Gastroesophageal sphincter (tissue), 3 donors: ENCODE results near the gene BCL2L12.

Experiments
- EP300 ChIP-seq: sonication (generic); formaldehyde crosslinking; IDR thresholded peaks from one replicate; pipeline ENCODE4 v1.6.1; 2017; ENCODE audit warnings: antibody characterized with exemption, mild to moderate bottlenecking
- POLR2A ChIP-seq, 2 donors: fragments of 450-650 bp; IDR thresholded peaks; one replicate each; pipeline ENCODE4 v1.6.1; 2017; ENCODE audit warnings: antibody characterized with exemption in 2 of 2, mild to moderate bottlenecking in 2 of 2, moderate library complexity in 1 of 2
- POLR2AphosphoS5 ChIP-seq: sonication (generic); formaldehyde crosslinking; IDR thresholded peaks from one replicate; pipeline ENCODE4 v1.6.1; 2017; ENCODE audit warnings: antibody characterized with exemption
- TF ChIP-seq, protein P1 (sequence below), 4 experiments: fragments of 200-600 bp in 2 of 4; fragments of 450-650 bp in 2 of 4; sonication (generic) in 1 of 4; IDR thresholded peaks; one replicate each; pipeline ENCODE4 v1.5.1; 2017 to 2019; ENCODE audit warnings: antibody characterized with exemption in 4 of 4, mild to moderate bottlenecking in 2 of 4, moderate library complexity in 2 of 4

DNA sequence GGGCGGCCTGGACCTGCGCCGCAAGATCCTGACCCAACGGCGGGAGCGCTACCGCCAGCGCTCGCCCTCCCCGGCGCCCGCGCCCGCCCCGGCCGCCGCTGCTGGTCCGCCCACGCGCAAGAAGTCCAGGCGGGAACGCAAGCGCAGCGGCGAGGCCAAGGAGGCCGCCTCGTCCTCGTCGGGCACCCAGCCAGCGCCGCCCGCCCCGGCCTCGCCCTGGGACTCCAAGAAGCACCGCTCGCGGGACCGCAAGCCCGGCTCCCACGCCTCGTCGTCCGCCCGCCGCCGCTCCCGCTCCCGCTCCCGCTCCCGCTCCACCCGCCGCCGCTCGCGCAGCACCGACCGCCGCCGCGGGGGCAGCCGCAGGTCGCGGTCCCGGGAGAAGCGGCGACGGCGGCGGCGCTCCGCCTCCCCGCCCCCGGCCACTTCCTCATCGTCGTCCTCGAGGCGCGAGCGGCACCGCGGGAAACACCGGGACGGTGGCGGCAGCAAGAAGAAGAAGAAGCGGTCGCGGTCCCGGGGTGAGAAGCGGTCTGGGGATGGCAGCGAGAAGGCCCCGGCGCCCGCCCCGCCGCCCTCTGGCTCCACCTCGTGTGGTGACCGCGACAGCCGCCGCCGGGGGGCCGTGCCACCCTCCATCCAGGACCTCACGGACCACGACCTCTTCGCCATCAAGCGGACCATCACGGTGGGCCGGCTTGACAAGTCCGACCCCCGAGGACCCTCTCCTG is 13.7 kb upstream of the BCL2L12 start:
- no peak for TF ChIP-seq EP300
- TF ChIP-seq, protein P1, sequence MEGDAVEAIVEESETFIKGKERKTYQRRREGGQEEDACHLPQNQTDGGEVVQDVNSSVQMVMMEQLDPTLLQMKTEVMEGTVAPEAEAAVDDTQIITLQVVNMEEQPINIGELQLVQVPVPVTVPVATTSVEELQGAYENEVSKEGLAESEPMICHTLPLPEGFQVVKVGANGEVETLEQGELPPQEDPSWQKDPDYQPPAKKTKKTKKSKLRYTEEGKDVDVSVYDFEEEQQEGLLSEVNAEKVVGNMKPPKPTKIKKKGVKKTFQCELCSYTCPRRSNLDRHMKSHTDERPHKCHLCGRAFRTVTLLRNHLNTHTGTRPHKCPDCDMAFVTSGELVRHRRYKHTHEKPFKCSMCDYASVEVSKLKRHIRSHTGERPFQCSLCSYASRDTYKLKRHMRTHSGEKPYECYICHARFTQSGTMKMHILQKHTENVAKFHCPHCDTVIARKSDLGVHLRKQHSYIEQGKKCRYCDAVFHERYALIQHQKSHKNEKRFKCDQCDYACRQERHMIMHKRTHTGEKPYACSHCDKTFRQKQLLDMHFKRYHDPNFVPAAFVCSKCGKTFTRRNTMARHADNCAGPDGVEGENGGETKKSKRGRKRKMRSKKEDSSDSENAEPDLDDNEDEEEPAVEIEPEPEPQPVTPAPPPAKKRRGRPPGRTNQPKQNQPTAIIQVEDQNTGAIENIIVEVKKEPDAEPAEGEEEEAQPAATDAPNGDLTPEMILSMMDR (IDR thresholded peaks at IDR 0.05): no peak
- TF ChIP-seq POLR2A (IDR thresholded peaks at IDR 0.05): no peak
- TF ChIP-seq POLR2AphosphoS5: no peak
